GM12878 (cell line): ENCODE results near the gene DCBLD1. TPM values are rescaled to one million over a fixed set of nuclear protein-coding genes. Genes with fewer than 3 reads are reported as not detected.

Source experiments
- ATAC-seq: fragments of 200-7000 bp; cut with Tn5 transposase; 3 replicates; pipeline ENCODE4 v1.9.1; 2020; ENCODE audit warnings: mild to moderate bottlenecking, moderate library complexity
- BruUV-seq: library from RNA; stranded (reverse); fragments of 400-500 nt; replicated peaks from 2 replicates; lab custom pipeline; 2021; lab: Mats Ljungman, UMichigan
- CTCF ChIA-PET: fragments of 300-600 bp; sonication (Branson Sonifier 250); formaldehyde crosslinking; extraction: SDS; loops from one replicate; lab custom pipeline; 2021; ENCODE audit warnings: inconsistent platforms; lab: Yijun Ruan, JAX
- POLR2A ChIA-PET: fragments of 350-600 bp; formaldehyde crosslinking; extraction: SDS; loops from one replicate; lab custom pipeline; 2021; ENCODE audit warnings: inconsistent platforms; lab: Charles Lee
- RAD21 ChIA-PET: fragments of 300-600 bp; sonication (Branson Sonifier 250); formaldehyde crosslinking; loops from one replicate; lab custom pipeline; 2023; ENCODE audit warnings: antibody characterized with exemption; ENCODE audit not compliant: unreplicated experiment; lab: Charles Lee
- SMC1A ChIA-PET: fragments of 300-600 bp; sonication (Branson Sonifier 250); formaldehyde crosslinking; loops from one replicate; lab custom pipeline; 2023; ENCODE audit not compliant: unreplicated experiment, uncharacterized antibody; lab: Charles Lee
- DNase-seq: peaks from one replicate; pipeline ENCODE4 v3.0.0-alpha.2; 2011; ENCODE audit warnings: low read depth, low spot score
- FAIRE-seq: peaks from 3 replicates; lab custom pipeline; 2011; peaks lifted over from hg19 to GRCh38; lab: Jason Lieb, UNC
- H2AFZ ChIP-seq: 2 replicates; pipeline ENCODE4 v1.6.0; 2011; ENCODE audit warnings: low read depth, low read length, control low read depth; ENCODE audit not compliant: control insufficient read depth
- H3K27ac ChIP-seq: 2 replicates; pipeline ENCODE4 v1.5.1; 2011; ENCODE audit warnings: control low read depth; ENCODE audit not compliant: control insufficient read depth, insufficient read depth
- H3K27me3 ChIP-seq, 2 experiments: replicated peaks in 1 of 2; 2 replicates each; pipeline versions ENCODE4 v1.6.0 to v1.6.1; 2011; ENCODE audit warnings: low read length in 1 of 2; ENCODE audit not compliant: control insufficient read depth in 2 of 2, insufficient read depth in 2 of 2
- H3K36me3 ChIP-seq, 2 experiments: 2 replicates each; pipeline ENCODE4 v1.5.1; 2011; ENCODE audit warnings: low read length in 1 of 2; ENCODE audit not compliant: control insufficient read depth in 2 of 2, insufficient read depth in 2 of 2
- H3K4me1 ChIP-seq: 2 replicates; pipeline ENCODE4 v1.6.1; 2011; ENCODE audit warnings: mild to moderate bottlenecking, low read length, moderate library complexity, mixed read lengths; ENCODE audit not compliant: control insufficient read depth, insufficient read depth
- H3K4me2 ChIP-seq: 2 replicates; pipeline ENCODE4 v1.6.0; 2011; ENCODE audit warnings: control low read depth; ENCODE audit not compliant: control insufficient read depth, insufficient read depth
- H3K4me3 ChIP-seq: fragments of 200-600 bp; sonication (generic); 2 replicates; pipeline ENCODE4 v1.5.1; 2016
- H3K79me2 ChIP-seq: 2 replicates; pipeline ENCODE4 v1.6.0; 2011; ENCODE audit warnings: low read length; ENCODE audit not compliant: control insufficient read depth, insufficient read depth
- H3K9ac ChIP-seq: 2 replicates; pipeline ENCODE4 v1.8.0; 2011; ENCODE audit warnings: low read length, control low read depth, mixed read lengths; ENCODE audit not compliant: control insufficient read depth, insufficient read depth
- H3K9me3 ChIP-seq: replicated peaks from 3 replicates; pipeline ENCODE4 v1.5.1; 2011; ENCODE audit warnings: mild to moderate bottlenecking, low read length; ENCODE audit not compliant: control insufficient read depth, insufficient read depth
- H4K20me1 ChIP-seq: 2 replicates; pipeline ENCODE4 v1.6.0; 2011; ENCODE audit not compliant: control insufficient read depth, insufficient read depth
- BCL11A ChIP-seq: IDR thresholded peaks from 2 replicates; pipeline ENCODE4 v1.6.1; 2011; ENCODE audit warnings: low read depth, low read length
- CHD2 ChIP-seq: IDR thresholded peaks from 2 replicates; pipeline ENCODE4 v1.6.1; 2011; ENCODE audit warnings: low read depth, low read length, improper control_type of control experiment, borderline replicate concordance
- KAT2A ChIP-seq: conservative IDR thresholded peaks from 2 replicates; pipeline ENCODE4 v1.6.1; 2011; ENCODE audit warnings: low read depth, low read length; ENCODE audit not compliant: control insufficient read depth
- PAX5 ChIP-seq: IDR thresholded peaks from 2 replicates; pipeline ENCODE4 v1.6.1; 2011; ENCODE audit warnings: low read depth, low read length, borderline replicate concordance
- PKNOX1 ChIP-seq: fragments of 450-650 bp; IDR thresholded peaks from 2 replicates; pipeline ENCODE4 v1.6.1; 2016; ENCODE audit warnings: mild to moderate bottlenecking
- REST ChIP-seq: IDR thresholded peaks from 2 replicates; pipeline ENCODE4 v1.6.1; 2012; ENCODE audit warnings: mild to moderate bottlenecking, low read depth, low read length
- RUNX3 ChIP-seq: IDR thresholded peaks from 2 replicates; pipeline ENCODE4 v1.6.1; 2012; ENCODE audit warnings: low read length, inconsistent platforms
- SMC3 ChIP-seq: IDR thresholded peaks from 2 replicates; pipeline ENCODE4 v1.6.1; 2011; ENCODE audit warnings: low read length, improper control_type of control experiment, borderline replicate concordance
- SP1 ChIP-seq: IDR thresholded peaks from one replicate; pipeline ENCODE4 v1.6.1; 2011; ENCODE audit warnings: low read depth, low read length
- ZNF384 ChIP-seq: IDR thresholded peaks from 2 replicates; pipeline ENCODE4 v1.6.1; 2012; ENCODE audit warnings: low read depth, mild to moderate bottlenecking, low read length, improper control_type of control experiment, borderline replicate concordance
- WGBS: methylation state at CpG from one replicate; pipeline ENCODE4 v1.1.6; 2016; ENCODE audit warnings: low lambda C conversion rate; ENCODE audit not compliant: insufficient replicate concordance, insufficient coverage; ENCODE audit errors: missing lambda C conversion rate; 5-methylcytosine and 5-hydroxymethylcytosine counted together
- in situ Hi-C: fragments of 300-500 bp; cut with MboI; formaldehyde crosslinking; loops from 9 replicates; pipeline ENCODE4 v1.14.3; 2018; ENCODE audit warnings: mixed read lengths
- intact Hi-C: fragments of 100-400 bp; cut with micrococcal nuclease; formaldehyde crosslinking; loops from one replicate; pipeline ENCODE4 v1.14.2; 2022; ENCODE audit not compliant: unreplicated experiment
- polyA plus RNA-seq, 11 experiments: library from polyadenylated mRNA; depleted of rRNA in 4 of 11; unstranded in 6 of 11; stranded (reverse) in 5 of 11; fragments of >200 nt; fragmentation: Nextera tagmentation in 4 of 11; fragmentation: Illumina TruSeq in 1 of 11; extraction: Ambion mirVana in 4 of 11; extraction: Trizol in 1 of 11; gene quantifications; 1 replicate in 1 of 11; 2 replicates in 10 of 11; pipeline versions ENCODE4 v1.2.1 to v1.2.3, GENCODE V29; 2011 to 2016; ENCODE audit warnings: inconsistent platforms in 2 of 11, missing spikeins in 2 of 11, low read depth in 1 of 11
- total RNA-seq, 4 experiments: library from RNA; depleted of rRNA in 3 of 4; stranded (reverse); fragments of >200 nt in 3 of 4; fragmentation: Illumina TruSeq in 1 of 4; extraction: Trizol in 1 of 4; gene quantifications; 2 replicates each; pipeline versions ENCODE4 v1.2.1 to v1.2.3, GENCODE V29; 2013 to 2021
- TF ChIP-seq, protein P1 (sequence below): fragments of 450-650 bp; IDR thresholded peaks from 2 replicates; pipeline ENCODE4 v1.6.1; 2017; ENCODE audit warnings: low read depth, mild to moderate bottlenecking, moderate library complexity
- TF ChIP-seq, protein P2 (sequence below): fragments of 450-650 bp; IDR thresholded peaks from 2 replicates; pipeline ENCODE4 v1.6.1; 2018; ENCODE audit warnings: mild to moderate bottlenecking, low read depth, moderate library complexity; ENCODE audit not compliant: partially characterized antibody

Gene DCBLD1
- total and polyA plus RNA-seq, 10 of the 15 experiments (the other 5 are each of a cell fraction or from before 2014, with no cell fraction given) = 0.92 to 9.2 (median 8.3) TPM

DNA sequence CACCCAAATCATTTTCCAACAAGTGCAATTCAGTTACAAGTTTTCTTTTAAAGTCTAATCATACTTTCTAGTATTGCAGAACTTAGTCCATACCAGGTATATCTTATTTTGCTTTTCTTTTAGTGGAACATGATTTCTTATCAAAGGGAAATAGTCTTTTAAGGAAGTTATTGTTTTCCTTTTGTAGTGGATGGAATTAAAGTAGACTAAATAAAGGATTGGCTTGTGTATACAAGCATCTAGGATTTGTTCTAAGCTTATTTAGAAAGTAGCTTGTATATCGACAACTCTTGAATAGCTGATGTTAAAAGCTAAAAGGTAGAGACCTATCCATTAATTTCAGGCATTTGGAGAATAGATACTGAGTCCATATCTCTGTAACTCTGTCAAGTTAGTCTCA lies 14.8 kb downstream of the DCBLD1 start:
- no peak overlapping the region for H3K27ac ChIP-seq
- no peaks in the 10 kb centered on the region for H4K20me1 ChIP-seq
- ChIA-PET SMC1A (interaction anchor here (0.6 to 6.9 kb wide), 6 partner anchors 11 to 1812 kb away, joined by 3 to 76 read pairs (median 3); no protein-coding TSS in a partner anchor), POLR2A (interaction anchor here (0.6 to 1.7 kb wide), 3 partner anchors 14 to 105 kb away, joined by 3 to 9 read pairs (median 7); partner anchors contain the start of gene GOPC), RAD21 (interaction anchor here (0.6 to 2.8 kb wide), 3 partner anchors 12 to 47 kb away, joined by 3 to 23 read pairs (median 3); no protein-coding TSS in a partner anchor), CTCF (interaction anchor here (1.3 to 3.6 kb wide), 5 partner anchors 12 to 108 kb away, joined by 4 to 12 read pairs (median 6); partner anchors contain the start of gene DCBLD1)
- no peak overlapping the region for H3K9ac ChIP-seq
- peaks cover 10% of the 10 kb centered on the region for H3K4me1 ChIP-seq
- no peaks in the 10 kb centered on the region; the same call in 1 of the 2 replicates for H3K79me2 ChIP-seq
- no peak overlapping the region for H3K4me2 ChIP-seq
- BruUV-seq = no TSS peak
- 100% methylated on average over 1 of the region's 1 CpG for WGBS
- H2AFZ ChIP-seq = no peak overlapping the region
- no peaks in the 10 kb centered on the region for H3K27me3 ChIP-seq
- in situ Hi-C loops = no loop called here
- no peak for FAIRE-seq
- no peaks in the 10 kb centered on the region for H3K36me3 ChIP-seq
- H3K9me3 ChIP-seq = no peaks in the 10 kb centered on the region
- DNase-seq = no peak
- H3K4me3 ChIP-seq = no peak overlapping the region
- intact Hi-C loops = no loop called here
- no peak for ATAC-seq
- TF ChIP-seq, protein P1, sequence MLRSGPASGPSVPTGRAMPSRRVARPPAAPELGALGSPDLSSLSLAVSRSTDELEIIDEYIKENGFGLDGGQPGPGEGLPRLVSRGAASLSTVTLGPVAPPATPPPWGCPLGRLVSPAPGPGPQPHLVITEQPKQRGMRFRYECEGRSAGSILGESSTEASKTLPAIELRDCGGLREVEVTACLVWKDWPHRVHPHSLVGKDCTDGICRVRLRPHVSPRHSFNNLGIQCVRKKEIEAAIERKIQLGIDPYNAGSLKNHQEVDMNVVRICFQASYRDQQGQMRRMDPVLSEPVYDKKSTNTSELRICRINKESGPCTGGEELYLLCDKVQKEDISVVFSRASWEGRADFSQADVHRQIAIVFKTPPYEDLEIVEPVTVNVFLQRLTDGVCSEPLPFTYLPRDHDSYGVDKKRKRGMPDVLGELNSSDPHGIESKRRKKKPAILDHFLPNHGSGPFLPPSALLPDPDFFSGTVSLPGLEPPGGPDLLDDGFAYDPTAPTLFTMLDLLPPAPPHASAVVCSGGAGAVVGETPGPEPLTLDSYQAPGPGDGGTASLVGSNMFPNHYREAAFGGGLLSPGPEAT = no peak
- TF ChIP-seq ZNF384 = no peak
- TF ChIP-seq CHD2 = no peak
- TF ChIP-seq REST = no peak
- no peak for TF ChIP-seq PKNOX1
- TF ChIP-seq, protein P2, sequence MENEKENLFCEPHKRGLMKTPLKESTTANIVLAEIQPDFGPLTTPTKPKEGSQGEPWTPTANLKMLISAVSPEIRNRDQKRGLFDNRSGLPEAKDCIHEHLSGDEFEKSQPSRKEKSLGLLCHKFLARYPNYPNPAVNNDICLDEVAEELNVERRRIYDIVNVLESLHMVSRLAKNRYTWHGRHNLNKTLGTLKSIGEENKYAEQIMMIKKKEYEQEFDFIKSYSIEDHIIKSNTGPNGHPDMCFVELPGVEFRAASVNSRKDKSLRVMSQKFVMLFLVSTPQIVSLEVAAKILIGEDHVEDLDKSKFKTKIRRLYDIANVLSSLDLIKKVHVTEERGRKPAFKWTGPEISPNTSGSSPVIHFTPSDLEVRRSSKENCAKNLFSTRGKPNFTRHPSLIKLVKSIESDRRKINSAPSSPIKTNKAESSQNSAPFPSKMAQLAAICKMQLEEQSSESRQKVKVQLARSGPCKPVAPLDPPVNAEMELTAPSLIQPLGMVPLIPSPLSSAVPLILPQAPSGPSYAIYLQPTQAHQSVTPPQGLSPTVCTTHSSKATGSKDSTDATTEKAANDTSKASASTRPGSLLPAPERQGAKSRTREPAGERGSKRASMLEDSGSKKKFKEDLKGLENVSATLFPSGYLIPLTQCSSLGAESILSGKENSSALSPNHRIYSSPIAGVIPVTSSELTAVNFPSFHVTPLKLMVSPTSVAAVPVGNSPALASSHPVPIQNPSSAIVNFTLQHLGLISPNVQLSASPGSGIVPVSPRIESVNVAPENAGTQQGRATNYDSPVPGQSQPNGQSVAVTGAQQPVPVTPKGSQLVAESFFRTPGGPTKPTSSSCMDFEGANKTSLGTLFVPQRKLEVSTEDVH = no peak
- TF ChIP-seq PAX5 = no peak
- no peak for TF ChIP-seq RUNX3
- no peak for TF ChIP-seq KAT2A
- TF ChIP-seq SMC3 = no peak
- no peak for TF ChIP-seq SP1
- TF ChIP-seq BCL11A = no peak
